NCI-H2227 (cell line): ENCODE results near the gene CD1B.
"Not testable (repeated sequence)": the region's sequence is repeated elsewhere in the genome, so short reads cannot be mapped to it uniquely, and the experiment has no call there.

ENCODE experiments used
- DNase-seq: peaks from one replicate; lab custom pipeline; 2025; ENCODE audit not compliant: unreplicated experiment; lab: John Stamatoyannopoulos, UW

The CD1B gene

GRCh38 chr1:158331481-158332150 lies at the start of gene CD1B:
CD1B (minus strand) TSS chr1:158331531; CDS start chr1:158331423, 108 bp downstream.
- DNase-seq, result no peak

GRCh38 chr1:158374860-158375259 lies 43.5 kb upstream of the CD1B start:
- DNase-seq, result no peak

- not testable (repeated sequence) for DNase-seq
Observed at GRCh38 chr1:158374101-158374500, 42.8 kb upstream of the CD1B start.

- no peak for DNase-seq
Observed at GRCh38 chr1:158371188-158371953, 40.0 kb upstream of the CD1B start.

GRCh38 chr1:158366783-158367182 lies 35.5 kb upstream of the CD1B start:
- no peak for DNase-seq

GRCh38 chr1:158362941-158363340 lies 31.6 kb upstream of the CD1B start:
- DNase-seq, result no peak

GRCh38 chr1:158362482-158362881 lies 31.2 kb upstream of the CD1B start:
- no peak for DNase-seq

- DNase-seq, result no peak
Observed at GRCh38 chr1:158357441-158357840, 26.1 kb upstream of the CD1B start.

- no peak for DNase-seq
Observed at GRCh38 chr1:158356616-158357015, 25.3 kb upstream of the CD1B start.

GRCh38 chr1:158355773-158356285 lies 24.5 kb upstream of the CD1B start:
- DNase-seq, result no peak

- no peak for DNase-seq
Observed at GRCh38 chr1:158354255-158354654, 22.9 kb upstream of the CD1B start.

GRCh38 chr1:158353303-158354075 lies 22.2 kb upstream of the CD1B start, which contains the start of gene CD1E:
CD1E (plus strand) TSS chr1:158353894; CDS start chr1:158353989, 95 bp downstream.
- DNase-seq, result no peak

GRCh38 chr1:158348946-158349345 lies 17.6 kb upstream of the CD1B start:
- not testable (repeated sequence) for DNase-seq

GRCh38 chr1:158336413-158336812 lies 5.1 kb upstream of the CD1B start:
- not testable (repeated sequence) for DNase-seq

- no peak for DNase-seq
Observed at GRCh38 chr1:158335213-158335532, 3.8 kb upstream of the CD1B start.

GRCh38 chr1:158334526-158335212 lies 3.3 kb upstream of the CD1B start:
- no peak for DNase-seq

- DNase-seq, result no peak
Observed at GRCh38 chr1:158333405-158334155, 2.2 kb upstream of the CD1B start.

- no peak for DNase-seq
Observed at GRCh38 chr1:158331106-158331425, 265 bp downstream of the CD1B start.

- DNase-seq, result no peak
Observed at GRCh38 chr1:158330391-158331105, 783 bp downstream of the CD1B start.

GRCh38 chr1:158329733-158330132 lies 1.6 kb downstream of the CD1B start:
- no peak for DNase-seq
